Spleen (tissue), 7 donors: ENCODE data around the gene CDH3.
A peak's percentile ranks its signal among the peaks of the same experiment; 100 is the strongest.

ENCODE experiments used
- POLR2A ChIP-seq, 3 donors: fragments of 450-650 bp; IDR thresholded peaks; one replicate each; pipeline ENCODE4 v1.5.1; 2017; ENCODE audit warnings: antibody characterized with exemption in 3 of 3, mild to moderate bottlenecking in 1 of 3
- POLR2AphosphoS5 ChIP-seq, 3 donors: sonication (generic); formaldehyde crosslinking; IDR thresholded peaks; one replicate each; pipeline ENCODE4 v1.5.1; 2017; ENCODE audit warnings: antibody characterized with exemption in 3 of 3
- TF ChIP-seq, protein P1 (sequence below), 11 experiments: fragments of 200-600 bp in 7 of 11; fragments of 450-650 bp in 4 of 11; sonication (generic) in 4 of 11; IDR thresholded peaks in 8 of 11; conservative IDR thresholded peaks in 3 of 11; 1 replicate in 7 of 11; 2 replicates in 4 of 11; pipeline versions ENCODE4 v1.4.0 to v1.8.0; 2016 to 2021; ENCODE audit warnings: antibody characterized with exemption in 11 of 11, inconsistent platforms in 4 of 11, mild to moderate bottlenecking in 1 of 11
- donor health status: DM: no; HTN: no; CAD: no; lungs with moderate emphysema.
- donor health status: DM: no; HTN: no; CAD: no.
- donor health status: DM: no; HTN: no; CAD: no.

DNA sequence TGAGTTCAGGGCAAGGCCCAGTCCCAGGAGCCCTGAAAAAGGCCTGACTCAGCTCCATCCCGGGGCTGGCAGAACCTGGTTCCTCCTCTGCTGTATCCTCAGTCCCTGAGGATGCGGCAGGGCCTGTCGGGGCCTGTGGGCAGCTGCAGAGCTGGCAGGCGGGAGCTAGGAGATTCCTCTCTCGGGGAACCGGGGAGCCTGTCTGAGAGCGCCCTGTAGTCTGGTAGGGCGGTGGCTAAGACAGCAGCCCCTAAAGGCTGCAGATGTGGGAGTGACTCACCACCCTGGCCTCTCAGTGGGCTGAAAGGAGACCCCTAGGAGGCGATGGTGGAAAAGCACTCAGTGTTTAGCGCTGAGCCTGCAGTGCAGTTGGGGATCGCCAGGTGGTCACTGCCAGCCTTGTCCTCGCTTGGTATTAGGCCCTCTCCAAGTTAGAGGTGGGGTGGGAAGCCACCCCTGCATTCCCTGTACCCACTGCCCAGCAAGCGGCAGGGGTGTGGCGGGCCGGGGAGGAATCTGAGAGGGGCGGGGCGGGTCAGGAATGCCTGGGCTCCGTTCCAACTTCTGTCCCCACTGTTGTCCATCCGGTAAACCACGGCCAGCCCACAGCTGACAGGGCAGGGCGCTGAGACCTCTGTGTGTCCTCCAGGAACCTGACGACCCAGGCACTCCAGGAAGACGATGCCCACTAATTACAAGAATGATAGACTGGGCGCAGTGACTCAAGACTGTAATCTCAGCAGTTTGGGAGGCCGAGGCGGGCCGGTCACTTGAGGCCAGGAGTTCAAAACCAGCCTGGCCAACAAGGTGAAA lies 62.4 kb downstream of the CDH3 start:
- TF ChIP-seq POLR2AphosphoS5 (IDR thresholded peaks at IDR 0.05) (peak; percentile 21 to 63 (median 32)), POLR2A (IDR thresholded peaks at IDR 0.05) (no peak)
- TF ChIP-seq, protein P1, sequence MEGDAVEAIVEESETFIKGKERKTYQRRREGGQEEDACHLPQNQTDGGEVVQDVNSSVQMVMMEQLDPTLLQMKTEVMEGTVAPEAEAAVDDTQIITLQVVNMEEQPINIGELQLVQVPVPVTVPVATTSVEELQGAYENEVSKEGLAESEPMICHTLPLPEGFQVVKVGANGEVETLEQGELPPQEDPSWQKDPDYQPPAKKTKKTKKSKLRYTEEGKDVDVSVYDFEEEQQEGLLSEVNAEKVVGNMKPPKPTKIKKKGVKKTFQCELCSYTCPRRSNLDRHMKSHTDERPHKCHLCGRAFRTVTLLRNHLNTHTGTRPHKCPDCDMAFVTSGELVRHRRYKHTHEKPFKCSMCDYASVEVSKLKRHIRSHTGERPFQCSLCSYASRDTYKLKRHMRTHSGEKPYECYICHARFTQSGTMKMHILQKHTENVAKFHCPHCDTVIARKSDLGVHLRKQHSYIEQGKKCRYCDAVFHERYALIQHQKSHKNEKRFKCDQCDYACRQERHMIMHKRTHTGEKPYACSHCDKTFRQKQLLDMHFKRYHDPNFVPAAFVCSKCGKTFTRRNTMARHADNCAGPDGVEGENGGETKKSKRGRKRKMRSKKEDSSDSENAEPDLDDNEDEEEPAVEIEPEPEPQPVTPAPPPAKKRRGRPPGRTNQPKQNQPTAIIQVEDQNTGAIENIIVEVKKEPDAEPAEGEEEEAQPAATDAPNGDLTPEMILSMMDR (IDR thresholded peaks at IDR 0.05 in 8 of 11, conservative IDR thresholded peaks at IDR 0.05 in 3 of 11), result no peak
